H9 (cell line): ENCODE data around the gene MELK. TPM values are rescaled to one million over a fixed set of nuclear protein-coding genes. Genes with fewer than 3 reads are reported as not detected.

Source experiments
- DNase-seq: peaks from one replicate; pipeline ENCODE4 v3.0.0-alpha.2; 2017
- H2AFZ ChIP-seq: one replicate; pipeline ENCODE4 v1.6.1; 2013; ENCODE audit warnings: mild to moderate bottlenecking, low read length, control low read depth, moderate library complexity
- H2AK5ac ChIP-seq: 2 replicates; pipeline ENCODE4 v1.6.1; 2013; ENCODE audit warnings: low read length, control low read depth, mixed read lengths; ENCODE audit not compliant: insufficient read length
- H2BK120ac ChIP-seq: one replicate; pipeline ENCODE4 v1.6.1; 2013; ENCODE audit warnings: low read depth, mild to moderate bottlenecking, low read length, control low read depth, inconsistent platforms; ENCODE audit not compliant: poor library complexity, severe bottlenecking
- H2BK12ac ChIP-seq: 2 replicates; pipeline ENCODE4 v1.6.1; 2013; ENCODE audit warnings: low read length, control low read depth, mixed read lengths, low read depth; ENCODE audit not compliant: insufficient read length
- H2BK15ac ChIP-seq: 2 replicates; pipeline ENCODE4 v1.6.1; 2013; ENCODE audit warnings: low read depth, low read length, control low read depth
- H2BK20ac ChIP-seq: one replicate; pipeline ENCODE4 v1.6.1; 2013; ENCODE audit warnings: low read depth, mild to moderate bottlenecking, low read length, control low read depth, inconsistent platforms; ENCODE audit not compliant: poor library complexity, severe bottlenecking
- H2BK5ac ChIP-seq: 2 replicates; pipeline ENCODE4 v1.6.1; 2013; ENCODE audit warnings: low read length, control low read depth, mixed read lengths; ENCODE audit not compliant: insufficient read length
- H3K14ac ChIP-seq: 2 replicates; pipeline ENCODE4 v1.6.1; 2013; ENCODE audit warnings: low read length, control low read depth; ENCODE audit not compliant: insufficient read depth
- H3K18ac ChIP-seq: 2 replicates; pipeline ENCODE4 v1.6.1; 2013; ENCODE audit warnings: low read depth, mild to moderate bottlenecking, mixed read lengths, low read length, control low read depth; ENCODE audit not compliant: insufficient read length
- H3K23ac ChIP-seq: 2 replicates; pipeline ENCODE4 v1.6.1; 2013; ENCODE audit warnings: low read length, control low read depth, mixed read lengths, low read depth; ENCODE audit not compliant: insufficient read length
- H3K23me2 ChIP-seq: 2 replicates; pipeline ENCODE4 v1.6.1; 2013; ENCODE audit warnings: low read depth, mild to moderate bottlenecking, mixed read lengths, low read length, control low read depth; ENCODE audit not compliant: insufficient read length, poor library complexity, severe bottlenecking
- H3K27ac ChIP-seq: 2 replicates; pipeline ENCODE4 v1.5.1; 2013; ENCODE audit warnings: low read length, control low read depth, mixed read lengths, low read depth; ENCODE audit not compliant: insufficient read length
- H3K27me3 ChIP-seq: 2 replicates; pipeline ENCODE4 v1.6.1; 2013; ENCODE audit warnings: low read length, control low read depth, inconsistent platforms; ENCODE audit not compliant: insufficient read depth
- H3K4ac ChIP-seq: 2 replicates; pipeline ENCODE4 v1.6.1; 2013; ENCODE audit warnings: low read depth, mild to moderate bottlenecking, control low read depth, inconsistent platforms, low read length, moderate library complexity
- H3K4me1 ChIP-seq: 2 replicates; pipeline ENCODE4 v1.6.1; 2013; ENCODE audit warnings: low read length, control low read depth, inconsistent platforms; ENCODE audit not compliant: insufficient read depth
- H3K4me2 ChIP-seq: 2 replicates; pipeline ENCODE4 v1.6.1; 2013; ENCODE audit warnings: low read length, control low read depth, mixed read lengths; ENCODE audit not compliant: insufficient read length, insufficient read depth
- H3K56ac ChIP-seq: 2 replicates; pipeline ENCODE4 v1.6.1; 2013; ENCODE audit warnings: low read depth, mild to moderate bottlenecking, mixed read lengths, low read length, control low read depth; ENCODE audit not compliant: insufficient read length
- H3K79me1 ChIP-seq: 2 replicates; pipeline ENCODE4 v1.6.1; 2013; ENCODE audit warnings: low read depth, mild to moderate bottlenecking, moderate library complexity, low read length, control low read depth, inconsistent platforms; ENCODE audit not compliant: insufficient read depth, poor library complexity, severe bottlenecking
- H3K79me2 ChIP-seq: 2 replicates; pipeline ENCODE4 v1.6.1; 2013; ENCODE audit warnings: low read length, control low read depth, inconsistent platforms; ENCODE audit not compliant: insufficient read depth
- H3K9ac ChIP-seq: 2 replicates; pipeline ENCODE4 v1.6.1; 2013; ENCODE audit warnings: low read length, control low read depth, mixed read lengths; ENCODE audit not compliant: insufficient read length; ENCODE audit errors: extremely low read depth
- H3K9me3 ChIP-seq: one replicate; pipeline ENCODE4 v1.6.1; 2013; ENCODE audit warnings: low read depth, low read length, inconsistent platforms; ENCODE audit not compliant: control insufficient read depth
- H3T11ph ChIP-seq: one replicate; pipeline ENCODE4 v1.6.1; 2013; ENCODE audit warnings: mild to moderate bottlenecking, low read length, control low read depth, inconsistent platforms
- H4K20me1 ChIP-seq: one replicate; pipeline ENCODE4 v1.6.1; 2013; ENCODE audit not compliant: control insufficient read depth, insufficient read length, insufficient read depth
- H4K5ac ChIP-seq: 2 replicates; pipeline ENCODE4 v1.6.1; 2013; ENCODE audit warnings: low read depth, mild to moderate bottlenecking, mixed read lengths, low read length, control low read depth; ENCODE audit not compliant: insufficient read length
- H4K8ac ChIP-seq: replicated peaks from 2 replicates; pipeline ENCODE4 v1.6.1; 2013; ENCODE audit warnings: low read length, control low read depth, mixed read lengths, low read depth; ENCODE audit not compliant: insufficient read length
- H4K91ac ChIP-seq: 2 replicates; pipeline ENCODE4 v1.6.1; 2013; ENCODE audit warnings: low read depth, mild to moderate bottlenecking, moderate library complexity, mixed read lengths, low read length, control low read depth; ENCODE audit not compliant: insufficient read length
- H3K27ac Mint-ChIP-seq, 3 experiments: 2 replicates in 2 of 3; 3 replicates in 1 of 3; pipeline ENCODE4 v1.8.0; 2020 to 2021; ENCODE audit warnings: mixed read lengths in 3 of 3, mild to moderate bottlenecking in 1 of 3, moderate library complexity in 1 of 3
- H3K27me3 Mint-ChIP-seq: 2 replicates; pipeline ENCODE4 v1.8.0; 2021; ENCODE audit warnings: low read depth, mild to moderate bottlenecking, moderate library complexity, mixed read lengths
- H3K36me3 Mint-ChIP-seq, 3 experiments: 2 replicates in 2 of 3; 3 replicates in 1 of 3; pipeline ENCODE4 v1.8.0; 2020 to 2021; ENCODE audit warnings: low read depth in 3 of 3, mixed read lengths in 3 of 3; ENCODE audit not compliant: insufficient read depth in 1 of 3
- H3K4me1 Mint-ChIP-seq, 2 experiments: 2 replicates each; pipeline ENCODE4 v1.8.0; 2020; ENCODE audit warnings: mixed read lengths in 2 of 2
- H3K4me3 Mint-ChIP-seq, 2 experiments: 2 replicates in 1 of 2; 3 replicates in 1 of 2; pipeline ENCODE4 v1.8.0; 2020 to 2021; ENCODE audit warnings: mild to moderate bottlenecking in 2 of 2, mixed read lengths in 2 of 2, moderate library complexity in 1 of 2
- H3K9me3 Mint-ChIP-seq, 2 experiments: 2 replicates in 1 of 2; 3 replicates in 1 of 2; pipeline ENCODE4 v1.8.0; 2020; ENCODE audit warnings: mild to moderate bottlenecking in 2 of 2, mixed read lengths in 2 of 2, moderate library complexity in 1 of 2
- CTCF ChIP-seq: fragments of 200-600 bp; sonication (generic); conservative IDR thresholded peaks from 3 replicates; pipeline ENCODE4 v1.8.0; 2021; ENCODE audit warnings: antibody characterized with exemption, mild to moderate bottlenecking
- WGBS: extraction: QIAGEN DNeasy Blood & Tissue Kit; methylation state at CpG from one replicate; pipeline ENCODE4 v1.1.7; 2013; ENCODE audit warnings: missing lambda C conversion rate, low lambda C conversion rate, mixed read lengths; ENCODE audit not compliant: insufficient read length; ENCODE audit errors: extremely low coverage; 5-methylcytosine and 5-hydroxymethylcytosine counted together
- total RNA-seq: library from RNA; stranded (reverse); gene quantifications from 2 replicates; pipeline ENCODE4 v1.2.1, GENCODE V29; 2021

Gene MELK
- total RNA-seq, 1 experiment from 2014 or later, result 43.6 TPM

GRCh38 chr9:36535107-36535506 is 37.6 kb upstream of the MELK start:
- Histone ChIP-seq H2BK15ac (no peak overlapping the region), H3T11ph (no peak overlapping the region), H3K4ac (no peak overlapping the region), H2BK20ac (no peak overlapping the region), H3K27me3 (no peaks in the 10 kb centered on the region), H2AFZ (no peak overlapping the region), H3K23ac (no peak overlapping the region), H2AK5ac (no peak overlapping the region), H3K23me2 (no peaks in the 10 kb centered on the region), H3K4me1 (no peaks in the 10 kb centered on the region), H3K56ac (no peak overlapping the region), H2BK12ac (no peak overlapping the region), H4K91ac (no peak overlapping the region), H3K79me1 (no peaks in the 10 kb centered on the region), H3K9ac (no peak overlapping the region), H3K14ac (no peak overlapping the region), H4K8ac (no peak overlapping the region), H2BK5ac (no peak overlapping the region), H4K5ac (no peak overlapping the region), H4K20me1 (no peaks in the 10 kb centered on the region), H3K27ac (no peak overlapping the region), H3K9me3 (no peaks in the 10 kb centered on the region), H2BK120ac (no peak overlapping the region), H3K18ac (no peak overlapping the region), H3K4me2 (no peak overlapping the region), H3K79me2 (no peaks in the 10 kb centered on the region)
- no peak overlapping the region for H3K4me3 Mint-ChIP-seq
- H3K27me3 Mint-ChIP-seq, result no peaks in the 10 kb centered on the region; the same call in 1 of the 2 replicates
- TF ChIP-seq CTCF, result no peak
- no peak for DNase-seq
- no CpG with 5 or more reads among the region's 1 CpG for WGBS
- H3K27ac Mint-ChIP-seq, result peak overlapping the region in 1 of 3 experiments; percentile 51; a peak in 1 of 7 replicates
- peaks cover 8 to 12% of the 10 kb centered on the region in 2 experiments for H3K9me3 Mint-ChIP-seq
- peaks cover 2 to 7% (median 3%) of the 10 kb centered on the region in 3 experiments; a peak in 5 of 7 replicates for H3K36me3 Mint-ChIP-seq
- H3K4me1 Mint-ChIP-seq, result peaks cover 6 to 8% of the 10 kb centered on the region in 2 experiments; a peak in 2 of 4 replicates
